ENCODE measurements around the gene ASCC3.

The ASCC3 gene

DNA sequence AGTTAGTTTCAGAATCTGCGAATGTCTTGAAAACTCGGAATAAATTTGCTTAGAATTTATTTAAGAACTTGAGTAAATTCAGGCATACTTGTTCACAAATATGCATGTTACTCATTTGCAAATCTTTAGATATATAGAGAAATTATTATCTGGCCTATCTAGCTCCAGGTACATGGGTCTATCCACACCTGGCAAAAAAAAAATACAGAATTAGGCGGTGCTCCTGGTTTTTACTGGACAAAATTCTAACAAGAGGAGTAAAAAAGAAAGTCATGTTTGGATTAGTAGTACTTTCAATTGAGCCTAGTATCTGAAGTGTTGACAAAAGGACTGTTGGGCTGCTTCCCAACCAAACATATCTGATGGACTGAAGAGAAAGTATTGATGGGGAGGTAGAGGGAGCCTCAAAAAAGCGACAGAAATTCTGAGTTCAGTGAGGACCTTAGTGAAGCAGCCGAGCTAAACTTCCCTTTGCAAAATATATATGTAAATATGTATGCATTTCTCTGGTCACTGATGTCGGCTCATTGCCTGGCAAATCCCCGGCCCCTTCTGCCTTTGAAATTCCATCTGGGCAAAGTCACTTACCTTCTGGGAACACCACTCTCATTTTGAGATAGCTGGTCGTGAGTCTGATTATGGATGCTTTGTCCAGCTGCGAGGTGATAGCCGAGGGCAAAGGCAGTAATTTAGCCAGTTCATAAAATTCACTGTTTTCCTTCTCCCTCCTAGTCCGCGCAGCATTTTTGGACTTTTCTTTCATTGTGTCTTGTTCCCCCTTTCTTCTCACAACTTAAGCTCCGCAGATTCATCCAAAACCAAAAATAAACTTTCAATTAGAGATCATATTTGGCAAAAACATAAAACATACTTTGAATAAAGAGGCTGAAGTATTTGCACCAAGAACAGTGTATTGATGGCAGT is 418.2 kb downstream of the ASCC3 start:
- no peak for DNase-seq

DNA sequence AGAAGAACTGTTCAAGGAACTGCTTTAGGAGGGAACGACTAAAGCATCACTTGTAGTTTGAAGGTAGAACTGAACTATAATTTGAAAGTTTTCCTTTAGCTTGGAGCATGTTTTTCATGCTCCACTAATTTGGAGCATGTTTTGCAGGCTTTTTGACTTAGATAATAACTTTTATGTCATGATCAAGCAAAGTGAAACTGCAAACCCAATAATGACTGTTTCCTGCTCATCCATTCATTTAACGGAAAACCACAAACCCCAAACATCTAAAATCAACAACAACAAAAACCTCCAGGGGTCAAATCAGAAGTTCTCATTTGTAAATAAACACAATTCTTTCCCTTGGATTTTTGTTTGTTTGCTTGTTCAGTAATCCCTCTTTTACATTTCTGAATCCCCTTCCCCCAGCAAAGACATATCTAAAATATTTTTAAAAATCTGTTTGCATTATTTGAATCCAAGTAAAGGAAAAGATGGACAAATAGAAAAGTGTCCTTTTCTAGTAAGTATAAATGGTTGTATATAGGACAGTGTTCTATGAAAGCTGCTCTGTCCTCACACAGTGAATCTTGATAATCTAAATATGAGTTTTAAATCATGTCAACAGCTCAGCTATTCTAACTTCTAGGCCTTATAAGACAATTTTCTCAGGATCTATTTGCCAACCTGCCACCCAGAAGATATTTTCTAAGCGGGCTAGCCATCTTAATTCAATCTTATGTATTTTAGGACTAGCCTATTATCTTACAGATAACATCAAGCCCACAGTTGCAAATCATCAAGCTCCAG is 419.0 kb downstream of the ASCC3 start:
- no peak for DNase-seq

DNA sequence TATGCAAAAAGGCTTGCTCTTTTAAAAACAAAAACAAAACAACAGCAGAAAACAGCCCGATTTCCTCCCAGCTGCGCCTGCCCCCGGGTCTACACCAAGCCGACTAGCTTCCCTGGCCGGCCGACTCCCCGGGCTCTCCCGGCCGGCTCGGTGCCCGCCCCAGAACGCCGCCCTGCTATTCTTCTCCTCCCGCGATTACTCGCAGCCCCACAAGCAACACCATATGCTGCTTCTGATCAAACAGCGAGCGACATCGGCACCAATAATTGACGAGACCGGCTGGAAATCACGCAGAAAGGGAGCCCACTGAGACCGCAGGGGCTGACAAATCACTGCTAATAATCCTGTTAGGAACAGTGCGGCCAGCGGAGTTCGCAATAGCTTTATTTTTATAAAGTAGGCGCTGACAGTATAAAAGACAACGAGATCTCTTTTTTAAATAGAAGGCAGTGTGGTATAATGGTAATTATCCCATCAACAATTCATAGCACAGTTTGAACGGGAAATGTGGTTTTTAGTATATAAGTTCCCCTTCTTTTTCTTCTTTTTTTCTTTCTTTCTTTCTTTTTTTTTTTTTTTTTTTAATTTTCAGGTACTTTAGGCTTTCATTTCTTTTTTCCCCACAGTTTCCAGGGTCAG is 419.7 kb downstream of the ASCC3 start:
- no peak for DNase-seq

DNA sequence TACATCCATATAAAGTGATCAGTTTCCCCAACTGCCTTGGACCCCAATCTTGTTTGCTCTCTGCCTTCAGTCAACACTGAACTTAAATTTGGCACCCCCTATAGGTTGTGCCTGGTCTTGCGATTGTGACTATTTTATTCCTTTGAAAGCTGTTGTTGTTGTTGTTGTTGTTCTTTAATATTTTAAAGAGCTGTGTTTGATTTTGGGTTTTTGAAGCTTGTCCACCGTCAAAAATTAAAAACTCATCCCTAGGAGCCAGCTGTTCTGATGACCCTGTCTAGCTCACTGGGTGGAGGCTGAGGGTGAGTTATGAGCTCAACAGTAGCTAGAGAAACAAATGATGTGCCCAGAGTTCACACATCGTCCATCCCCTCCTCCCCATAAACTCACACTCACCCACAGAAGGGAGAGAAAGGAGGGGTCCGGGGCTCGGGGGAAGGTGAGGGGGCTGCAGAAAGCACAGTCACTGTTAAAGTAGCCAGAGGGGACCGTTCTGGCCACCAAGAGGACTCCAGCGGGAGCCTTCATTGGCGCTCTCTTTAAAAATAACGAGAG is 420.4 kb downstream of the ASCC3 start:
- no peak for DNase-seq

DNA sequence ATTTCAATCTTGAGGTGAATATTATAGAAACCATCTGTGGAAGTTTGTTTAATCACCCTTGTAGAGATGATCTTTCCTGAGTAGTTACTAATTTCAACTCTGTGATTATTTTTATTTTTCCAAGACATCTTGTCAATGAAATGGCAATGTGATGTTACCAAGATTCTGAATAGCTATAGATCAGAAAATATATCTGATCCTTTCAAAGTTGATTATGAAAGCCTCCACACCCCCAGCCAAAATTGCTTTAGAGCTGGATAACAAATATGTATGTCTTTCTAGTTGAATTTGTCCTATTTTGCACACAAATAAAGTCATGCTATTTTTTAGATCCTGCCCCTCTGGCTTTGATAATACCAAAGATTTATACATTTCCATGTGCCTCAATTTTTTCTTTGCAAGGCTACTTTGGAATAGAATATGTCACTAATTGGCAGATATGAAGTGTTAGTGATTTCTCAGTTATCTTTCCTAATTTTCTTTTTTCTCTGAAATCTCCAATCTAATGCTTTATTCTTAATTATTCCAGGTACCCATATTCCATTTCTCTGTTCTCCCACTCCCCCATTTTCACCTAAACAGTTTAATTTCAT is 421.4 kb downstream of the ASCC3 start:
- DNase-seq, result no peak

DNA sequence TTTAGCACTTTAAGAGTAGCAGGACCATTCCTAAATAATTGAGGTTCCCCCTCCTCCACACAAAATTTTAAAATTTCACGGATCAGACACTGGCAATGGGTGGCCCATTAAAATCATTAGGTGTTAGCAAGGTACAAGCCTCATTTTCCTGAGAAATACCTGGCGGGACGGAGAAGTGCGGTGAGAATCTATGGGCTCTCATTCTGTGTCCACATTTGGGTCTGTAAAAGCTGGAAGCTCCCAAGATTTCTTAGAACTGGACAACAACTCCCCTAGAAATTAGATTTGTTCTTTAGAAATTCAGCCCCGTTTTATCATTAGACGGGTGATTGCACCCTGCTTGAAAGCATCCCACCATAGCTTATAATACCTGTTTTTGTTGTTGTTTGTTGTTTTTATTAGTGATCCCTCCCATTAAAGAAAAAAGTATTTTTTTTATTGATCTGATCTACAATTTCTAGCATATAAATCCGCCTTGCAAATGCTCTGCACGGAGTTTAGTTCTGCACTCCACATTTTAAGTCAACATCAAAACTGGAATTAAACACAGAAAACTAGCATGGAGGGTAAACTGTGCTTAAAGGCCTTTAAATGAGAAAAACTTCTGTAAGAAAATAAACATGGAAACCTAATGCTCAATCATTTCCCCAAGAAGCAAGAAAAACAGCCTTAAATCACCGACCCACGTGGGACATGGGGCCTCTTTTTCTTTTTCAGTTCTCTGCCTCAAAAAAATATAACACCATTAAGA is 422.1 kb downstream of the ASCC3 start:
- DNase-seq, result no peak

Measured in cerebellar nuclear complex (tissue), 1 donor.